ENCODE results near the gene ADGRG6.

ADGRG6 gene

GRCh38 chr6:142297605-142297995, 4.2 kb upstream of the ADGRG6 start:
- TF ChIP-seq CTCF (IDR thresholded peaks at IDR 0.05; ENCODE audit: insufficient read depth, missing control alignments) = no peak
- DNase-seq (ENCODE audit: insufficient read length, low spot score) (no peak), FAIRE-seq (no peak)

DNA sequence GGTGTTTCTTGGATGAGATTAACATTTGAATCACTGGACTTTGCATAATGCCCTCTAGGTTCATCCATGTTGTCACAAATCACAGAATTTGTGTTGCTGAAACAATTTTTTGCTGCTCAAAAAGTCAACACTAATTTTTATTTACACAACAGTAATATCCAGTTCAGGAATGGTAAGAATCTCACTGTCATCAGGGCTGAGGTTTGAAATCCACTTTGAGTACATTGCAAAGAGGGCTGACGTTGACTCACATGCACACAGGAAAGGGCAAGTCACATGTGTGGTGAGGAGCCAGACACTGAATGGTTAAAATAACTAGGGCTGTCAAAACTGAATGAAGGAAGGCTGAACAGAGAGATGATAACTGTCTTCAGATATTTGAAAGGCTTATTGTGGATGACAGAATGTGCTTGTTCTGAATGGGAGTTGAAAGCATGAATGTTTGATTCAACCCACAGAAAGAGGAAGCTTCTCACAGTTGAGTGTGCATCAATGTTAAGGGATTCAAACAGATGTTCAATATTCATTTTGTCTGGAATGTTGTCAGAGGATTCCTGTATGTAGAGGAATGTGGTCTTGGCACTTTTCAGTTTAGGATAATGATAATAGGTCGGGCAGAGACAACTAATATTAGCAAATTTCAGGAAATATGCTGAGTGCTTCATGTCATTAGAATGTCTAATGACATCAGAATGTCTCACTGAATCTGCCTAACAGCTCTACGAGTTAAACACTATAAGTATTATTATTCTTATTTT, 3.6 kb upstream of the ADGRG6 start:
- DNase-seq (ENCODE audit: insufficient read length, low spot score) (no peak), FAIRE-seq (no peak)
- TF ChIP-seq CTCF (IDR thresholded peaks at IDR 0.05; ENCODE audit: insufficient read depth, missing control alignments) = no peak

GRCh38 chr6:142300302-142300701, 1.5 kb upstream of the ADGRG6 start:
- no peak for FAIRE-seq
- DNase-seq (ENCODE audit: insufficient read length, low spot score) = no peak

DNA sequence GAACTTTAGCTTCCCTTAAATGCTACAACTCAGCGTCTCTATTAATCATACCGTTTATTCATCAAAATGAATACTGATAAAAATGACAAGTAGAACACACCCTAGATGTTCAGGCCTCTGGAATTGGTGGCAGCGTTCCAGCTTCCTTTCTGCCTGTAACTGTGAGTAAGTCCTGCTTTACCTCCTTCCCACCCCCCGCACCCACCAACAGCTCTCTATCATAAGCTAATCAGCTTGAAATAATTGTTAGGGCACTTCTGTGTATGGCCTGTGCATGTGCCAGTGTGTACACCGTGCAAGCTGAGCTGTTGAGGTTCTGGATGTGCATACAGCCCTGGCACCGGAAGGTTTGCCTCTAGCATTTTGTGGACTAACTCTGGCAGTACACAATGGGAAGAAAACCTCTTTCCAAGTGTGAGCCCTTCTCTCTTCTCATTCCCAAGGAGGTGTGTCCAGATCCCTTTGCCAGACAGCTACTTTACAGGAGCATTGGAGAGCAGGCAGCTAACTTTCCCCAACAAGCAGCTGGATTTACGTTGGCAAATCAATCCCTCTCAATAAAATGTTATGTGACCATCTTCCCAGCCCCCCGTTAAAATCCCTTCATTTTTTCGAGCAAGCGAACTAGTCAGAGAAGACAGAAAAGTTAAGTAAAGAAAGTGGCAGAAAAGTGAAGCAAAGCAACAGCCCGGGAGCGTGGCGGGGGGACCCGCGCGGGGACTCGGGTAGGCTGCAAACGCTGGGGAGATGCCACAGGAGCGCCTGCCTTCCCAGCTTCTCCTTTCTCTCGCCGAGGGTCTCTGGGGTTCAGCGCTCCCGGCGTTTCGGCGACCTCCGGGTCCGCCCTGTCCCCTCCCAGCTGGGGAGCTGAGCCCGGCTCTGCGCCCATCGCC, 803 bp upstream of the ADGRG6 start:
- DNase-seq (ENCODE audit: insufficient read length, low spot score) (no peak), FAIRE-seq (no peak)
- no peak for TF ChIP-seq CTCF (IDR thresholded peaks at IDR 0.05; ENCODE audit: insufficient read depth, missing control alignments)

More at GRCh38 chr6:142300302-142300701, 1.5 kb upstream of the ADGRG6 start:
- no peak for TF ChIP-seq CTCF (IDR thresholded peaks at IDR 0.05; ENCODE audit: insufficient read depth, missing control alignments)

DNA sequence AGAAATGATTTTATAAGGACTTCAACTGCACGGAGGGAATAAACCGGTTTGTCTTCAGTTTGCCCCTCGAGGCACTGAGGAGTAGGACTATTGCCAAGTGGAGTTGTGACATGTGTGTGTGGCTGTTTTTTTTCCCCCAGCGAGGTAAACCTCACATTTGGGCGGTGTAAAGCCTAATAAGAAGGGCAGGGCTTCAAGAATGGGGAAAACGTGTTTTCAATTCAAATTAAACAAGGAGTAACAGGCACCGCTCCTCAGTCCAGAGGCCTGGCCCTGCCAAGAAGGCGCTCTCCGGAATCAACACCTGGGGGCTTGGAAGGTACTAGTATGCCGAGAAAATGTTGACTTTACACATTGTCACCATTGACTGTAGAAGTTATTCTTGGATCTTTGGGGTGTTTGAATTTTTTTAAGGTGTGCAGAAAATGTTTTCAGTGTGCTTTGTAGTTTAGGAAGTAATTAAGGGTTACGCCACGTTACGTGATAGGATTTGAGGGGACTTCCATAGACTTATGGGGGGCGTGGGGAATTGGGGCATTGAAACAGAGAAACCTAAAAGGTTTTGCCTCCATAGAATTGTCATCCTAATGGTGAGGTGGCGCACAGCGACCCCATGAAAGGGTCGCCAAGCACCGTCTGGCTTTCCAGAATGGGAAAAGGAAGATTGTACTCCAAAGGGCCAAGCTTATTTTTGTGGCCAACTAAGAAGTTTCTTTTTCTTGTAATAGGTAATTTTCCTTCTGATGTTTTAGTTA, 791 bp downstream of the ADGRG6 start:
- DNase-seq (ENCODE audit: insufficient read length, low spot score) (no peak), FAIRE-seq (no peak)
- TF ChIP-seq CTCF (IDR thresholded peaks at IDR 0.05; ENCODE audit: insufficient read depth, missing control alignments) = no peak

GRCh38 chr6:142303176-142303533, 1.3 kb downstream of the ADGRG6 start:
- TF ChIP-seq CTCF (IDR thresholded peaks at IDR 0.05; ENCODE audit: insufficient read depth, missing control alignments) = no peak
- FAIRE-seq (no peak), DNase-seq (ENCODE audit: insufficient read length, low spot score) (no peak)

All from D721Med (cell line).